HUDEP-2 (cell line): ENCODE data around the gene CT45A1.
"Not testable (repeated sequence)": the region's sequence is repeated elsewhere in the genome, so short reads cannot be mapped to it uniquely, and the experiment has no call there.

Experiments
- DNase-seq, 76 experiments: peaks; one replicate each; lab custom pipeline; 2025; ENCODE audit not compliant: unreplicated experiment in 76 of 76; lab: John Stamatoyannopoulos, UW

CT45A1 gene

GRCh38 chrX:135713183-135713689 lies at the start of gene CT45A1:
CT45A1 (plus strand) TSS chrX:135713639; CDS start chrX:135718941, 5,302 bp downstream.
- peak in 14 of 76 experiments; percentile 0 to 10 (median 1) for DNase-seq

GRCh38 chrX:135672979-135673378 lies 40.5 kb upstream of the CT45A1 start:
- not testable (repeated sequence) for DNase-seq

- peak in 1 of 76 experiments; percentile 0 for DNase-seq
These were observed 25.3 kb upstream of the CT45A1 start for GRCh38 chrX:135688137-135688536.

GRCh38 chrX:135695471-135695870 lies 18.0 kb upstream of the CT45A1 start:
- no peak for DNase-seq

DNA sequence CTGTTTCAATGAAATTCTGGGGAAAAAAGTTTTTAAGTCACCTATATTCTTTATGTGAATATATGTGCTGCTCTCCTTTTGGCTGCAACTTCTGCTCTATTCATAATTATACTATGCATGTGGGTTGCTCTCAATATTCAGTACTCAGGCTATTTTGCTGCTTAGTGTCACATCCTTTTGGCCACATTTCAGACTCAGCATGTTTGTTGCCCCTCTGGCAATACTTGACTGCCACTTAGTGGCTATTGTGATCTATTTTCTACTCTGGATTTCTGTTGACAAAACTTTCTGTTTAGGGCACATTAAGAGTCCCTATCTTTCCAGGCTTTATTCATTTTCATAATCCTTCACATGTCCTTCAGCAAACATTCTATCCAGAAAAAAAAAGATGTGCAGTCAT lies 15.8 kb upstream of the CT45A1 start:
- no peak for DNase-seq

- no peak for DNase-seq
These were observed 14.5 kb upstream of the CT45A1 start for GRCh38 chrX:135698924-135699323.

- peak in 29 of 76 experiments; percentile 0 to 24 (median 6) for DNase-seq
These were observed 5.6 kb upstream of the CT45A1 start for GRCh38 chrX:135707880-135708279.

GRCh38 chrX:135713795-135714194 lies 356 bp downstream of the CT45A1 start:
- DNase-seq: no peak

GRCh38 chrX:135734666-135735065 lies 21.2 kb downstream of the CT45A1 start:
- DNase-seq: not testable (repeated sequence)

GRCh38 chrX:135737366-135738071 lies 24.1 kb downstream of the CT45A1 start:
- no peak for DNase-seq

DNA sequence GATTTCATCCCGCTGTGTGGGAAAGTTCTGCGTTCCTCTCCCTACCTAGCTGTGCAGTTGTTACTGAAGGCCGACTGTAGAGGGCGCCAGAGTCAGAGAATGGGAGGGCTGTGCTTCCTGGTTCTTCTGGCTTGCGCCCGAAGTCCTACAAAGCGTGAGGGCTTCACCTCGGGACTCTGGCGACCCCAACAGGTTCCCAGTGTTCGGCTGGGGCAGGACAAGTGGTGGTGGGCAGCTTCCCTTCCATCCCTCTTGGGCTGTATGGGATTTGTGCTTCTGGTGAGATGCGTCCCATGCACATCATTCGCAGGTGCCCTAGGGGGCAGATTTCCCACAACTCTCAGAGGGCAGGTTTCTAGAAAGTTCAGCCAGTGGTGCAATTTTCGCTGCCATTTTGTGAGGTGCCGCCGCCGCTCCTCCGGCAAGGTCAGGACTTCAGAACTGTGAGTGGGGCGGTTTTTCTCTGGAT lies 27.3 kb downstream of the CT45A1 start:
- no peak for DNase-seq

DNA sequence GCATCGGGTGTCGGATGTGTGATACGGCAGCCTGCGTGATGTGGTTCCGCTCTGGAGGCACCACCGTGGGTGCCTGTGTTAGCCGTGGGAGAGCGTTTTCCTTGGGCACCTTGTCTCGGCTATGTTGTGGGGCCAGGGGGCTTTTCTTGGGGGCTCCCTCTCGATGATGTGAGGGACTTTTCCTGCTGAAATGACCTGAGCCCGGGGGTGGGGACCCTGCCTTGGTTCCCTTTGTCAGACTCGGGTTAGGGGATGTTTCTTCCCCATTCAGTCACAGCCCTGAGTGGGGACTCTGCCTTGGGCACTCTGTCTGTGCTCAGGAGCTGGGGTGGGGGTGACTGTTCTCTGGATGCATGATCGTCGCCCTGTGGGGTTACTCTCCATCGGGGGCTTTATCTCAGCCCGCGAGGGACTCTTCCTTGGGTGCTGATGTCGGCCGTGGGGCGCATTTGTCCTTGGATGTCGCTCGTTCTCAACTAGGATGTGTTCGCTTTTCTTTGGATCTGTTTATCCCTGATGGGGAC lies 27.8 kb downstream of the CT45A1 start:
- DNase-seq: no peak

DNA sequence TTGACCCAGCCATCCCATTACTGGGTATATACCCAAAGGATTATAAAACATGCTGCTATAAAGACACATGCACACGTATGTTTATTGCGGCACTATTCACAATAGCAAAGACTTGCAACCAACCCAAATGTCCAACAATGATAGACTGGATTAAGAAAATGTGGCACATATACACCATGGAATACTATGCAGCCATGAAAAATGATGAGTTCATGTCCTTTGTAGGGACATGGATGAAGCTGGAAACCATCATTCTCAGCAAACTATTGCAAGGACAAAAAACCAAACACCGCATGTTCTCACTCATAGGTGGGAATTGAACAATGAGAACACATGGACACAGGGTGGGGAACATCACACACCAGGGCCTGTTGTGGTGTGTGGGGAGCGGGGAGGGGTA lies 31.3 kb downstream of the CT45A1 start:
- not testable (repeated sequence) for DNase-seq

DNA sequence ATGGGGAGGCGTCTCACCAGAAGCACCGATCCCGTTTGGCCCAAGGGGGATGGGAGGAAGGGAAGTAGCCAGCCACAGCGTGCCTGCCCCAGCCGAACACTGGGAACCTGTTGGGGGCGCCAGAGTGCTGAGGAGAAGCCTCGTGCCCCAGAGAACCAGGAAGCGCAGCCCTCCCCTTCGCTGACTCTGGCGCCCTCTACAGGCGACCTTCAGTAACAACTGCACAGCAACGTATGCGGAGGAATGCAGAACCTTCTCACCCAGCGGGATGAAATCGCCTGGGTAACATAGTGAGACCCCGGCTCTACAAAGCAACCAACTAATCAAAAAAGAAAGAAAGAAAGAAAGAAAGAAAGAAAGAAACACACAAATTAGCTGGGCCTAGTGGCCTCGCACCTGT lies 54.7 kb downstream of the CT45A1 start, which contains the start of gene CT45A3:
Gene CT45A3, minus strand, starts transcription at position 101 of the 400 bp plus-strand sequence. CDS start 3,747 bp downstream, outside the sequence.
- DNase-seq: not testable (repeated sequence)
